Stimulated activated CD8-positive, alpha-beta memory T cell treated with anti-CD3 and anti-CD28 coated beads, Interleukin-12 subunit alpha, Interleukin-12 subunit beta, amount 100 ng/mL, for 24 hours (primary cell): ENCODE measurements around the gene ZNF575.
A peak's percentile ranks its signal among the peaks of the same experiment; 100 is the strongest.

Experiments used
- DNase-seq: peaks from one replicate; pipeline ENCODE4 v3.0.0-alpha.2; 2020; ENCODE audit errors: extremely low read depth

Gene ZNF575

GRCh38 chr19:43572171-43572588, 39.2 kb downstream of the ZNF575 start:
- no peak for DNase-seq

- no peak for DNase-seq
These were observed 41.6 kb downstream of the ZNF575 start for GRCh38 chr19:43574424-43575155.

GRCh38 chr19:43575156-43575950, 42.4 kb downstream of the ZNF575 start, which contains the start of the genes PINLYP and XRCC1:
TSS of gene PINLYP (plus strand) at chr19:43575801. CDS start at chr19:43577192, 1,391 bp downstream.
TSS of gene XRCC1 (minus strand) at chr19:43575527. CDS start at chr19:43575458, 69 bp downstream.
- peak; percentile 95 for DNase-seq

GRCh38 chr19:43575955-43576878, 43.2 kb downstream of the ZNF575 start:
- no peak for DNase-seq

GRCh38 chr19:43578787-43579186, 45.8 kb downstream of the ZNF575 start:
- no peak for DNase-seq

GRCh38 chr19:43581467-43581866, 48.5 kb downstream of the ZNF575 start:
- DNase-seq = no peak

GRCh38 chr19:43582495-43582894, 49.5 kb downstream of the ZNF575 start:
- DNase-seq = no peak

- DNase-seq = no peak
These were observed 51.5 kb downstream of the ZNF575 start for GRCh38 chr19:43584484-43584883.
